Smooth muscle cell (in vitro differentiated cells): ENCODE measurements around the gene NAPEPLD. TPM values are rescaled to one million over a fixed set of nuclear protein-coding genes. Genes with fewer than 3 reads are reported as not detected.
"Not testable (repeated sequence)": the region's sequence is repeated elsewhere in the genome, so short reads cannot be mapped to it uniquely, and the experiment has no call there.

Experiments
- DNase-seq: peaks from one replicate; lab custom pipeline; 2025; ENCODE audit not compliant: unreplicated experiment; lab: John Stamatoyannopoulos, UW
- H2AFZ ChIP-seq: fragments of 200-600 bp; sonication (generic); 2 replicates; pipeline ENCODE4 v1.6.0; 2016; ENCODE audit warnings: antibody characterized with exemption, low read depth, mild to moderate bottlenecking
- H3F3A ChIP-seq: fragments of 200-600 bp; sonication (generic); 2 replicates; pipeline ENCODE4 v1.6.0; 2017; ENCODE audit warnings: antibody characterized with exemption, low read depth
- H3K27ac ChIP-seq: fragments of 200-600 bp; sonication (generic); 2 replicates; pipeline ENCODE4 v1.5.1; 2016; ENCODE audit warnings: low read depth, mild to moderate bottlenecking
- H3K27me3 ChIP-seq: fragments of 200-600 bp; sonication (generic); 2 replicates; pipeline ENCODE4 v1.6.1; 2016; ENCODE audit warnings: low read depth, mild to moderate bottlenecking
- H3K36me3 ChIP-seq: fragments of 200-600 bp; sonication (generic); 2 replicates; pipeline ENCODE4 v1.5.1; 2016; ENCODE audit warnings: low read depth
- H3K4me1 ChIP-seq: fragments of 200-600 bp; sonication (generic); 2 replicates; pipeline ENCODE4 v1.5.1; 2016; ENCODE audit warnings: low read depth
- H3K4me2 ChIP-seq: fragments of 200-600 bp; sonication (generic); 2 replicates; pipeline ENCODE4 v1.6.0; 2016; ENCODE audit warnings: mild to moderate bottlenecking
- H3K4me3 ChIP-seq: fragments of 200-600 bp; sonication (generic); 2 replicates; pipeline ENCODE4 v1.5.1; 2016; ENCODE audit warnings: mild to moderate bottlenecking
- H3K79me2 ChIP-seq: fragments of 200-600 bp; sonication (generic); 2 replicates; pipeline ENCODE4 v1.6.0; 2016; ENCODE audit warnings: low read depth, mild to moderate bottlenecking
- H3K9ac ChIP-seq: fragments of 200-600 bp; sonication (generic); 2 replicates; pipeline ENCODE4 v1.6.0; 2016; ENCODE audit warnings: low read depth
- H3K9me3 ChIP-seq: fragments of 200-600 bp; sonication (generic); replicated peaks from 2 replicates; pipeline ENCODE4 v1.5.1; 2016; ENCODE audit warnings: low read depth
- H4K20me1 ChIP-seq: fragments of 200-600 bp; sonication (generic); 2 replicates; pipeline ENCODE4 v1.6.0; 2016; ENCODE audit warnings: low read depth
- whole genome bisulfite sequencing: methylation state at CpG from one replicate; pipeline ENCODE4 v1.1.7; 2016; ENCODE audit warnings: low lambda C conversion rate; 5-methylcytosine and 5-hydroxymethylcytosine counted together
- polyA plus RNA-seq: library from polyadenylated mRNA; unstranded; fragments of >200 nt; fragmentation: Nextera tagmentation; extraction: Ambion mirVana; gene quantifications from 2 replicates; pipeline ENCODE4 v1.2.1, GENCODE V29; 2016
- total RNA-seq: library from RNA; depleted of rRNA; stranded (reverse); fragments of >200 nt; gene quantifications from 2 replicates; pipeline ENCODE4 v1.2.3, GENCODE V29; 2014
- TF ChIP-seq, protein P1 (sequence below): fragments of 200-600 bp; sonication (generic); IDR thresholded peaks from 2 replicates; pipeline ENCODE4 v1.5.1; 2017; ENCODE audit warnings: borderline replicate concordance, mild to moderate bottlenecking, antibody characterized with exemption; ENCODE audit not compliant: insufficient read depth, poor library complexity, severe bottlenecking

The NAPEPLD gene
- total and polyA plus RNA-seq, 2 experiments from 2014 or later = 4.1 to 6.2 TPM

DNA sequence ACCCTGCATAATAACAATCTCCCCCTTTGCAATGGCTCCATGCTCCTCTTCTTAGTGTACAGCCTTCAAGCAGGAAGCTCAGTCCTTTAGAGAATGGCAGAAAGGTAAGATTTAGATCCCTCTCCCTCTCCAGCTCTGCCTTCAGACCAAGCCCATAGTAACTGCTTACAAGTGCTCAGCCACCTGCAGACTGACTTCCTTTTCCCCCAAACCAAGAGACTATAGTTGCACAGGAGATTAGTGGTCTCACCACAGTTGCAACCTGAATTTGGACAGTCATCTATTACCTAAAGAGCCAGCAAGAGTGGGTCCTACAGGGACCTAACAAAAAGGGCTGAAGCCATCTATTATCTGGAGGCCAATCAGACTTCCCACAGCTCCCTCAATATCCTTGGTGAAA lies 90.8 kb downstream of the NAPEPLD start:
- Histone ChIP-seq H3K4me3 (no peak overlapping the region), H3K4me1 (no peaks in the 10 kb centered on the region), H4K20me1 (no peaks in the 10 kb centered on the region), H3K79me2 (no peaks in the 10 kb centered on the region), H3K9me3 (no peaks in the 10 kb centered on the region), H3K36me3 (no peaks in the 10 kb centered on the region), H2AFZ (no peak overlapping the region), H3K27ac (no peak overlapping the region), H3K4me2 (no peak overlapping the region), H3F3A (no peaks in the 10 kb centered on the region), H3K27me3 (no peaks in the 10 kb centered on the region), H3K9ac (no peak overlapping the region)
- TF ChIP-seq, protein P1, sequence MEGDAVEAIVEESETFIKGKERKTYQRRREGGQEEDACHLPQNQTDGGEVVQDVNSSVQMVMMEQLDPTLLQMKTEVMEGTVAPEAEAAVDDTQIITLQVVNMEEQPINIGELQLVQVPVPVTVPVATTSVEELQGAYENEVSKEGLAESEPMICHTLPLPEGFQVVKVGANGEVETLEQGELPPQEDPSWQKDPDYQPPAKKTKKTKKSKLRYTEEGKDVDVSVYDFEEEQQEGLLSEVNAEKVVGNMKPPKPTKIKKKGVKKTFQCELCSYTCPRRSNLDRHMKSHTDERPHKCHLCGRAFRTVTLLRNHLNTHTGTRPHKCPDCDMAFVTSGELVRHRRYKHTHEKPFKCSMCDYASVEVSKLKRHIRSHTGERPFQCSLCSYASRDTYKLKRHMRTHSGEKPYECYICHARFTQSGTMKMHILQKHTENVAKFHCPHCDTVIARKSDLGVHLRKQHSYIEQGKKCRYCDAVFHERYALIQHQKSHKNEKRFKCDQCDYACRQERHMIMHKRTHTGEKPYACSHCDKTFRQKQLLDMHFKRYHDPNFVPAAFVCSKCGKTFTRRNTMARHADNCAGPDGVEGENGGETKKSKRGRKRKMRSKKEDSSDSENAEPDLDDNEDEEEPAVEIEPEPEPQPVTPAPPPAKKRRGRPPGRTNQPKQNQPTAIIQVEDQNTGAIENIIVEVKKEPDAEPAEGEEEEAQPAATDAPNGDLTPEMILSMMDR = no peak
- DNase-seq = no peak

DNA sequence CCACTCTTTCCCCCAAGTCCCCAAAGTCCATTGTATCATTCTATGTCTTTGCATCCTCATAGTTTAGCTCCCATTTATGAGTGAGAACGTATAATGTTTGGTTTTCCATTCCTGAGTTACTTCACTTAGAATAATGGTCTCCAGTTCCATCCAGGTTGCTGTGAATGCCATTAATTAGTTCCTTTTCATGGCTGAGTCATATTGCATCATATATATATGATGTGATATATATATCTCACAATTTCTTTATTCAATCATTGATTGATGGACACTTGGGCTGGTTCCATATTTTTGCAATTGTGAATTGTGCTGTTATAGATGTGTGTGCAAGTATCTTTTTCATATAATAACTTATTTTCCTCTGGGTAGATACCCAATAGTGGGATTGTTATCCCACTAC lies 92.9 kb downstream of the NAPEPLD start:
- H3K4me2 ChIP-seq = not testable (repeated sequence)

DNA sequence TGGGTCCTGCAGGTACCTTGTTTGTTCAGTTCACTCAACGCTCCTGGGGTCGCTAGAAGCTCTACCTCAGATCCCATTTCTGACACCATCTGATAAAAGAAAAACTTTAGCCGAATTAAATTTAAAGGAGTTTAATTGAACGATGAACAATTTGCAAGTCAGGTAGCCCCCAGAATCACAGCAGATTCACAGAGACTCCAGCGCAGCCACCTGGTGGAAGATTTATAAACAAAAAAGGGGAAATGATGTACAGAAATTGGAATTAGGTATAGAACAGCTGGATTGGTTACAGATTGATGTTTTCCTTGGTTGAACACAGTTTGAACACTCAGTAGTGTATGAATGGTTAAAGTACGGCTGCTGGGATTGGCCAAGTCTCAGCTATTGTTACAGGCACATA lies 97.4 kb downstream of the NAPEPLD start:
- Histone ChIP-seq H3K4me2 (no peak overlapping the region), H3K27ac (no peak overlapping the region), H3K9me3 (peaks cover 13% of the 10 kb centered on the region), H4K20me1 (no peaks in the 10 kb centered on the region), H3K4me1 (no peaks in the 10 kb centered on the region), H3K9ac (no peak overlapping the region), H3K27me3 (no peaks in the 10 kb centered on the region), H3K36me3 (peaks cover 9% of the 10 kb centered on the region), H3F3A (no peaks in the 10 kb centered on the region), H2AFZ (no peak overlapping the region), H3K79me2 (no peaks in the 10 kb centered on the region), H3K4me3 (no peak overlapping the region)
- DNase-seq = no peak
- WGBS = 97% methylated on average over 6 of the region's 6 CpGs
- TF ChIP-seq, protein P1 = no peak

More for the DNA sequence above, 92.9 kb downstream of the NAPEPLD start:
- H3K27ac ChIP-seq, H3K27me3 ChIP-seq, H3K36me3 ChIP-seq, H3F3A ChIP-seq, DNase-seq, H2AFZ ChIP-seq, H3K79me2 ChIP-seq, H3K9me3 ChIP-seq, H3K4me1 ChIP-seq, H3K9ac ChIP-seq, H3K4me3 ChIP-seq, H4K20me1 ChIP-seq: not testable (repeated sequence)
- WGBS = 100% methylated on average over 1 of the region's 1 CpG

Other genes starting within 250 kb of the NAPEPLD start
- 14.7 and 23.0 TPM in 2 replicates for gene LRRC17, start 236.1 kb downstream of the NAPEPLD start, total RNA-seq
- gene LRRC17, start 236.1 kb downstream of the NAPEPLD start, polyA plus RNA-seq = 5.5 and 6.2 TPM in 2 replicates
- 7.0 and 12.1 TPM in 2 replicates for gene FBXL13, start 74.3 kb downstream of the NAPEPLD start, total RNA-seq
- gene FBXL13, start 74.3 kb downstream of the NAPEPLD start, polyA plus RNA-seq = 1.6 and 2.6 TPM in 2 replicates
- 28.9 and 31.5 TPM in 2 replicates for gene ARMC10, start 74.0 kb downstream of the NAPEPLD start, total RNA-seq
- gene ARMC10, start 74.0 kb downstream of the NAPEPLD start, polyA plus RNA-seq = 25.6 and 27.0 TPM in 2 replicates
- gene PMPCB, start 148.3 kb upstream of the NAPEPLD start, total RNA-seq = 53.2 and 60.2 TPM in 2 replicates
- gene PMPCB, start 148.3 kb upstream of the NAPEPLD start, polyA plus RNA-seq = 42.9 and 46.1 TPM in 2 replicates
- gene DNAJC2, start 195.7 kb upstream of the NAPEPLD start, total RNA-seq = 21.2 and 34.0 TPM in 2 replicates
- gene DNAJC2, start 195.7 kb upstream of the NAPEPLD start, polyA plus RNA-seq = 31.1 and 33.6 TPM in 2 replicates
- 129 and 155 TPM in 2 replicates for gene PSMC2, start 198.5 kb upstream of the NAPEPLD start, total RNA-seq
- 139 and 150 TPM in 2 replicates for gene PSMC2, start 198.5 kb upstream of the NAPEPLD start, polyA plus RNA-seq